ENCODE data around the gene TOMM40L. TPM values are rescaled to one million over a fixed set of nuclear protein-coding genes. Genes with fewer than 3 reads are reported as not detected.

The TOMM40L gene
- total RNA-seq, 1 experiment from 2014 or later: 9.2 TPM

DNA sequence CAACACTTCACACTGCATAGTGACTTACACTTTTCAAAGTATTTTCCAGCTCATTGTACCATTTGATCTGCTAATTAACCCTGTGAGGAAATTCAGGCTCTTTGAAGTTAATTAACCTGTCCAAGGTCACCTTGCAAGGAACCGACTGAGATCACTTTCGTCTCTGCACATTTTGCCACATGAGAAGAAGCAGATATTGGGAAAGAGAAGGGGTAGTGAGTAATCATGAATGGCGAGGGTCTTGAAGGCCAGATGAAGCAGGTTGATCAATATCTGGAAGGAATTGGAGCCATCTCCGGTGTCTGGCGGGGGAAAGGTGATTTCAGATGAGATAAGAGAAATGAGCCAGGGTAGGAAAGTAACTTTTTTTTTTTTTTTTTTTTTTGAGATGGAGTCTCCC is 5.9 kb upstream of the TOMM40L start:
- Histone ChIP-seq H3K9me3 (ENCODE audit: control insufficient read depth, insufficient read depth, low read depth, low read length) (no peaks in the 10 kb centered on the region), H3K36me3 (ENCODE audit: control insufficient read depth, insufficient read depth, low read length) (no peaks in the 10 kb centered on the region), H3K27me3 (ENCODE audit: control insufficient read depth, insufficient read depth, low read length) (no peaks in the 10 kb centered on the region), H3K27ac (ENCODE audit: low read length) (no peak overlapping the region), H3K4me3 (ENCODE audit: low read depth in 2 of 2, low read length in 2 of 2) (no peak overlapping the region), H3K4me1 (ENCODE audit: control insufficient read depth, insufficient read depth, low read length) (no peaks in the 10 kb centered on the region)
- TF ChIP-seq CTCF (IDR thresholded peaks at IDR 0.05) (no peak), SIN3A (IDR thresholded peaks at IDR 0.05; ENCODE audit: borderline replicate concordance, insufficient read depth, low read depth, low read length) (no peak), TCF7L2 (IDR thresholded peaks at IDR 0.05; ENCODE audit: low read depth, low read length) (no peak), POLR2AphosphoS5 (IDR thresholded peaks at IDR 0.05; ENCODE audit: low read depth, low read length) (no peak)
- TF ChIP-seq, protein P1, sequence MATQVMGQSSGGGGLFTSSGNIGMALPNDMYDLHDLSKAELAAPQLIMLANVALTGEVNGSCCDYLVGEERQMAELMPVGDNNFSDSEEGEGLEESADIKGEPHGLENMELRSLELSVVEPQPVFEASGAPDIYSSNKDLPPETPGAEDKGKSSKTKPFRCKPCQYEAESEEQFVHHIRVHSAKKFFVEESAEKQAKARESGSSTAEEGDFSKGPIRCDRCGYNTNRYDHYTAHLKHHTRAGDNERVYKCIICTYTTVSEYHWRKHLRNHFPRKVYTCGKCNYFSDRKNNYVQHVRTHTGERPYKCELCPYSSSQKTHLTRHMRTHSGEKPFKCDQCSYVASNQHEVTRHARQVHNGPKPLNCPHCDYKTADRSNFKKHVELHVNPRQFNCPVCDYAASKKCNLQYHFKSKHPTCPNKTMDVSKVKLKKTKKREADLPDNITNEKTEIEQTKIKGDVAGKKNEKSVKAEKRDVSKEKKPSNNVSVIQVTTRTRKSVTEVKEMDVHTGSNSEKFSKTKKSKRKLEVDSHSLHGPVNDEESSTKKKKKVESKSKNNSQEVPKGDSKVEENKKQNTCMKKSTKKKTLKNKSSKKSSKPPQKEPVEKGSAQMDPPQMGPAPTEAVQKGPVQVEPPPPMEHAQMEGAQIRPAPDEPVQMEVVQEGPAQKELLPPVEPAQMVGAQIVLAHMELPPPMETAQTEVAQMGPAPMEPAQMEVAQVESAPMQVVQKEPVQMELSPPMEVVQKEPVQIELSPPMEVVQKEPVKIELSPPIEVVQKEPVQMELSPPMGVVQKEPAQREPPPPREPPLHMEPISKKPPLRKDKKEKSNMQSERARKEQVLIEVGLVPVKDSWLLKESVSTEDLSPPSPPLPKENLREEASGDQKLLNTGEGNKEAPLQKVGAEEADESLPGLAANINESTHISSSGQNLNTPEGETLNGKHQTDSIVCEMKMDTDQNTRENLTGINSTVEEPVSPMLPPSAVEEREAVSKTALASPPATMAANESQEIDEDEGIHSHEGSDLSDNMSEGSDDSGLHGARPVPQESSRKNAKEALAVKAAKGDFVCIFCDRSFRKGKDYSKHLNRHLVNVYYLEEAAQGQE (IDR thresholded peaks at IDR 0.05; ENCODE audit: insufficient read depth in 1 of 2, low read depth in 2 of 2, low read length in 1 of 2): no peak
- no peak for DNase-seq (ENCODE audit: low read depth, low spot score)
- intact Hi-C loops (cut with micrococcal nuclease; ENCODE audit: unreplicated experiment): no loop called here
- ChIA-PET POLR2A (interaction anchor here (0.6 kb wide), 1 partner anchor 12 kb away, joined by 8 read pairs; no protein-coding TSS in a partner anchor), CTCF (interaction anchor here (0.7 kb wide), 1 partner anchor 175 kb away, joined by 6 read pairs; no protein-coding TSS in a partner anchor)
- in situ Hi-C loops (cut with HindIII; ENCODE audit: low pct_unique_long_range_greater_than_20kb, low sequenced_read_pairs): loop anchor here (25.0 kb wide), 1 partner anchor 167 kb away; no protein-coding TSS in a partner anchor
- no peak for ATAC-seq
- no TSS peak for BruUV-seq (replicated peaks)

- DNase-seq (ENCODE audit: low read depth, low spot score) (no peak), ATAC-seq (no peak)
- H3K36me3 ChIP-seq (ENCODE audit: control insufficient read depth, insufficient read depth, low read length): peaks cover 2% of the 10 kb centered on the region; the same call in 1 of the 2 replicates
- POLR2A ChIA-PET: interaction anchor here (0.5 kb wide), 1 partner anchor 779 kb away, joined by 18 read pairs; no protein-coding TSS in a partner anchor
- CTCF ChIA-PET: no interaction called here
- H3K9me3 ChIP-seq (ENCODE audit: control insufficient read depth, insufficient read depth, low read depth, low read length): no peaks in the 10 kb centered on the region
- BruUV-seq (replicated peaks): no TSS peak
- H3K27ac ChIP-seq (ENCODE audit: low read length): no peak overlapping the region
- peaks cover 15% of the 10 kb centered on the region for H3K4me1 ChIP-seq (ENCODE audit: control insufficient read depth, insufficient read depth, low read length)
- intact Hi-C loops (cut with micrococcal nuclease; ENCODE audit: unreplicated experiment) (no loop called here), in situ Hi-C loops (cut with HindIII; ENCODE audit: low pct_unique_long_range_greater_than_20kb, low sequenced_read_pairs) (loop anchor here (25.0 kb wide), 1 partner anchor 165 kb away; no protein-coding TSS in a partner anchor)
- H3K4me3 ChIP-seq (ENCODE audit: low read depth in 2 of 2, low read length in 2 of 2): no peak overlapping the region
- H3K27me3 ChIP-seq (ENCODE audit: control insufficient read depth, insufficient read depth, low read length): no peaks in the 10 kb centered on the region
- TF ChIP-seq SIN3A (IDR thresholded peaks at IDR 0.05; ENCODE audit: borderline replicate concordance, insufficient read depth, low read depth, low read length) (no peak), POLR2AphosphoS5 (IDR thresholded peaks at IDR 0.05; ENCODE audit: low read depth, low read length) (no peak), TCF7L2 (IDR thresholded peaks at IDR 0.05; ENCODE audit: low read depth, low read length) (no peak), CTCF (IDR thresholded peaks at IDR 0.05) (no peak)
- TF ChIP-seq, protein P1 (IDR thresholded peaks at IDR 0.05; ENCODE audit: insufficient read depth in 1 of 2, low read depth in 2 of 2, low read length in 1 of 2): no peak
These were observed 3.5 kb upstream of the TOMM40L start for GRCh38 chr1:161222175-161223019.

All from Panc1 (cell line).